Measurements from ENCODE around the gene ACLY.

ACLY gene

DNA sequence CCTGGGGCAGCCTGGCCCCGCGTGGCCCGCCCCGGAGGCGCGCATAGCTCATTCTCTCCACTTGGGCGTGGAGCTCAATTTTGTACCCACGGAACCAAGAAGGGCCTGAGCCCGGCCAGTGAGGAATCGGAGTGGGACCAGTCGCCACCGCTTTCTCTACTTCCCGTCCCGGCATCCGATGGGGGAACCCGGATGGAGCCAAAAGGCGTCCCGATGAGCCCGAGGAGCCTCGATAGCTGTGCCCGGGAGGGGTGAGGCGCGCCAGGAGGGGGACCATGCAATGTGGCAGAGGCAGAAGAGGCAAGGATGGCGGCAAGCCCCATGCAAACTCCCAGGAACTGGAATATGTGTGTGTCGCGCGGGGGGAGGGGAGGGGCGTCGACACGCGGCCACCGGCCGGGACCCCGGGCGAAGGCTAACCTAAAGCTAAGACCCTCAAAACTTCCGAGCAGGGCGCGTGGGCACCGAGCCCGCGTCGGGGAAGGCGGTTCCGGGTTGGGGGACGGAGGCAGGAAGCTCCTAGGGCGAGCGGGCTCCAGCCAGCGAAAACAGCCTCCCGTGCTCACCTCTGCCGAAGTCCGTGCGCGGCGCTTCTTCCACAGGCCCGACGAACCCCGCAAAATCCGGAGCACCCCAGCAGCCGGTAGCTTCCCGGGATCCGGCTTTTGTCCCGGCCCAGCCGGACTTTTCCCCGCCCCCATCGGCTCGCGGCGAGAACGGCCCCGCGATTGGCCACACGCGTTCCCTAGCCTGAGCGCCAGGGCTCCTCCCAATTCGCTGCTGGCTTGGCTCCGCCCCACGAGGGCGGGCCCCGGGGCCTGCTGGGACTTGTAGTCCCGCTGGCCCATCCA is at the start of gene ACLY:
Gene ACLY, minus strand, starts transcription at position 638 of the 851 bp plus-strand sequence. CDS start 5,078 bp downstream, outside the sequence.
- DNase-seq = peak; percentile 90

DNA sequence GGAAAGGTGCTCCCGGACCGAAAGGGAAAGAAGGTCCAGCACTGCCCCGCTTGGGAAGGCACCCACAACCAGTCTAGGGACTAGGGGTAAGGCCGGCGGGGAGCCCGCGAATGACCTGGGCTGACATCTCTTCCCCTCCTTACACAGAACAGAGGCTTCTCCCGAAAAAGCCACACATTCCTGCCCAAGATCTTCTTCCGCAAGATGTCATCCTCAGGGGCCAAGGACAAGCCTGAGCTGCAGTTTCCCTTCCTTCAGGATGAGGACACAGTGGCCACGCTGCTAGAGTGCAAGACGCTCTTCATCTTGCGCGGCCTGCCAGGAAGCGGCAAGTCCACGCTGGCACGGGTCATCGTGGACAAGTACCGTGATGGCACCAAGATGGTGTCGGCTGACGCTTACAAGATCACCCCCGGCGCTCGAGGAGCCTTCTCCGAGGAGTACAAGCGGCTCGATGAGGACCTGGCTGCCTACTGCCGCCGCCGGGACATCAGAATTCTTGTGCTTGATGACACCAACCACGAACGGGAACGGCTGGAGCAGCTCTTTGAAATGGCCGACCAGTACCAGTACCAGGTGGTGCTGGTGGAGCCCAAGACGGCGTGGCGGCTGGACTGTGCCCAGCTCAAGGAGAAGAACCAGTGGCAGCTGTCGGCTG is 49.3 kb upstream of the ACLY start:
- no peak for DNase-seq

DNA sequence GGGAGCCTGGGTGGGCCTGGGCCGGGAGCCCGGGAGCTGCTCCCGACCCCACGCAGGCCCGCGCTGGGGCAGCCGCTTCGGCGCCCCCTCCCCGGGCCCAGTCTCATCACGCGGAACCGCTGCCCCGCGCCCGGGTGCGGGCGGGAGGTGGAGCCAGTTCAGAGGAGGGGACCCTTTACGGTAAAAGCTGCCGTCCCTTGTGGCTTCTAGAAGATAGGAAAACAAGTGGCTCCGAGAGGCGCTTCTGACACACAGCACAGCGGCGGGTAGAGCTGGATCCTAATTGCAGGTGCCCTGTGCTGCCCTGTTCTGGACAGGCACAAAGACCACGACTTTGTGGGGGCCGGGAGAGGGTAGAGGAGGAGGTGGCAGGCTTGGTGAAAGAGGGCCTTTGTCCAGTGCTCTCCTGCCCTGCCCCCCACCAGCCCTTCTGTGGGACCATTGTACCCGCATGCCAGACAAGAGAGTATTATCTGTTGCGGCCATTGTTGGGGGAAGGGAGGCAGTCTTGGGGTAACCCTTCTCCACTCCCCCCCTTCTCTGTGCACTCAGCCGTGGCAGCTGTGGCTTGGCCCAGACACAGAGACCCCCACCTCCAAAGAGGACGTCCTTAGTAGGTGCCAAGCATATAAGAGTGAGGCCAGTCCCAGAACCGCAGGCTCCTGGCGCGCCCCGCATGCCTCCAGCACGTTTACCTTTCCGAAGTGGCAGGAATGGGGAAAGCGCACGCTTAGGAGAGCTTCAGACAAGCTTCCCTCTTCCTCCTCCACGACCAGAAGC is 48.6 kb upstream of the ACLY start:
- no peak for DNase-seq

DNA sequence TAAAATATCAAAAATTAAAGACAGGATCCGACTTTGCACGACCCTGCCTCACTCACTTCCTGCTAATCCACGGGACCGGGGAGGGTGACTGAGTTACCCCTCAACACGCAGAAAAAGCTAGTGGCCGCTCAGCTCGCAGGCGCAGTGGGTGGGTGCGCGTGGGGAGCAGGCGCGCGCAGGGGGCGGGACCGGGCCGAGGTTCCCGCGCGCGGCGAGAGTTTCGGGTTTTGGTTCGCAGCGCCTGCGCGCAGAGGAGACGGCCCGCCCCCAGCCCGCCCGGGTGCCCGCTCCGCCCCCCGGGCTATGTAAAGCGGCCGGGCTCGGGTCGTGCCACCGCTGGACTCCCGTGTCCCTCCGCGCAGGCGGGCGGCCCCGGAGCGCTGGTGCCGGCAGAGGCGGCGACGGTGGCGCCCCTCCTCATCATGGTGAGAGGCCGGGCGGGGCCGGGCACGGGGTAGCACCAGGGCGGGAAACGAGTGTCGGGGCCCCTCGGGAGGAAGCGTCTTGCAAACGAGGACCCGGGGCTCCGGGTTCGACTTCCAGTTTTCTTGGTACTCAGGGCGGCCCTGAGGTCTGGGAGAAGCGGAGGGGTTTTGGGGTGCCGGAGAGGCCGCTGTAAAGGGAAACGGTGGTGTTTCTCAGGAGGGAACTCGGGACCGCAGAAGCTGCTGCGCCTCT is 47.9 kb upstream of the ACLY start, which contains the start of gene CNP:
Gene CNP, plus strand, starts transcription at position 333 of the 678 bp plus-strand sequence. Its CDS starts 90 bp downstream, at position 423.
- DNase-seq = peak; percentile 67

DNA sequence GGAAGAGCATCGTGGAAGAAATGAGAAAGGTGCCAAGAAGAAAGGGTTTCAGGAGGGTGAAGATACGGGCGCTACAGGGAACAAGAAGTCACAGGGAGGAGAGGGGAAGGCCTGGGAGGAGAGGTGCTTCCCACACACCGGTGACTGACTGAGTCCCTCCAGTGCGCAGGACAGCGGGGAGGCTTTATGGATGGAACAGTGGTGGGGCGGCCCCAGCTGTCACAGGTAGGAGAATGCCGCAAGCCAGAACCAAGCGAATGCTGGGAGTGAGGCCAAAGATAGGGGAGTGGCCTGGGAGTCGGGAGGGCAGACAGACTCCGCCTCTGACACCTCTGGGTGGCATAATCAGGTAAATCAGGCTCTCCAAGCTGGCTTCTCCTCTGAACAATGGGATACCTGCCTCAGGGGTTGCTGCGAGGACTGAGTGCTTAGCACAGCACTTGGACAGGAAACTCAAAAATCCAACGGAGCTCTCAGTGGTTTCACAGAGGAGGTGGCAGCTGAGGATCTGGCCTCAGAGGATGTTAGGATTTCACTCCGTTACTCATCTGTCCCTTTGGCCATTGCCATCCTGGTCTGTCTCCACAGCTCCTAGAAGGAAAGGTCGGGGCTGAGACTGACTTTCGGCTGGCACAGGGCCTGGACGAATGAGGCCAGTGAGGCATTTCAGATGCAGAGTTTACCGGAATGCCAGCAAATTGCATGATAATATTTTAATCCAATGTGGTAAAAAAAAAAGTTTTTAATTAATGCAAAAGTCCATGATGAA is 47.1 kb upstream of the ACLY start:
- DNase-seq = peak; percentile 89

DNA sequence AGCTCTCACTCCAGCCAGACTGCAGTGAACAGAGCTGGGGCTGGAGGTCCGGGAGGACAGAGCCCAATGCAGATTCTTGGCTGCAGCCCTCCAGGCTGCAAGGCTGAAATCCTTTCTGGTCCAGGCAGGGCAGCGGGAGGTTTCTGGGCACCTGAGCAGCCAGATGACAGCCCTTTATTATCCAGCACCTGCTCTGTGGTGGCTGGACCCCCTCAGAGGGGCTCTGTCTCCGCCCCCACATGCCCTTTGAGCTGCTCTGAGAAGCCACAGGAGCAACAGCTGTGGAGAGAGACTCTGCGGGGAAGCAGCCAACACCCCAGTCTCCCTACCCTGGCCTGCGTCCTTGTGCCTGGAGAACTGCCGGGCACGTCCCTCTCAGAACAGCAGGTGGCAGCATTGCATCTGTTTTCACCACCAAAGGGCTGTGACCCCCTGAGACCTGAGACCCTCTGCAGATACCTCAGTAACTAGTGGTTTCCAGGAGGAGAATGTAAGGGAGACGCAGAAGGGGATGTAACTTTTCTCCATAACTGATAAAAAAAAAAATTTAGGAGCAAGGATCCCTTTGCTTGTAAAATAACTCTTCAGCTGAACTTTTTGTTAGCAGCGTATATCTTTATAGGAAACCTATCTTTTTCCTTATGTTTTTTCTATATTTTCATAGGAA is 44.1 kb upstream of the ACLY start:
- DNase-seq = peak; percentile 32

DNA sequence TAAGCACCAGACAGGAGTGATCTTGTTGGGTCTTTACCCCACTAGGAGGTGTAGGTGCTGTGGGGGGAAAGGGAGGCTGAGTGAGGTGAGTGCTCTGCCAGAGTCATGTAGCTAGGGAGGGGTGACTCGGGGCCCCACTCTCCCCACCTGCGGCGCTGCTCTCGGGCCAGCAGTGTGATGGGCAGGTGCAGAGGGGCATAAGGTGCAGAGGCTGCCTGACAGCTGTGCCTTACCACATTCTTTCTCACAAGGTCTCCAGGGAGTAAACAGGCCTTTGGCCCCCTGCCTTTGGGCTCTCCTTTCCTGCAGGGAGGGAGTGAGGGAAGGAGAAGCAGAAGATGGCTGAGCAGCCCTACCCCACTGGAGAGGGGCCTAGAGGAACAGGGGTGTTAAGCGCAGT is 43.4 kb upstream of the ACLY start:
- DNase-seq = no peak

DNA sequence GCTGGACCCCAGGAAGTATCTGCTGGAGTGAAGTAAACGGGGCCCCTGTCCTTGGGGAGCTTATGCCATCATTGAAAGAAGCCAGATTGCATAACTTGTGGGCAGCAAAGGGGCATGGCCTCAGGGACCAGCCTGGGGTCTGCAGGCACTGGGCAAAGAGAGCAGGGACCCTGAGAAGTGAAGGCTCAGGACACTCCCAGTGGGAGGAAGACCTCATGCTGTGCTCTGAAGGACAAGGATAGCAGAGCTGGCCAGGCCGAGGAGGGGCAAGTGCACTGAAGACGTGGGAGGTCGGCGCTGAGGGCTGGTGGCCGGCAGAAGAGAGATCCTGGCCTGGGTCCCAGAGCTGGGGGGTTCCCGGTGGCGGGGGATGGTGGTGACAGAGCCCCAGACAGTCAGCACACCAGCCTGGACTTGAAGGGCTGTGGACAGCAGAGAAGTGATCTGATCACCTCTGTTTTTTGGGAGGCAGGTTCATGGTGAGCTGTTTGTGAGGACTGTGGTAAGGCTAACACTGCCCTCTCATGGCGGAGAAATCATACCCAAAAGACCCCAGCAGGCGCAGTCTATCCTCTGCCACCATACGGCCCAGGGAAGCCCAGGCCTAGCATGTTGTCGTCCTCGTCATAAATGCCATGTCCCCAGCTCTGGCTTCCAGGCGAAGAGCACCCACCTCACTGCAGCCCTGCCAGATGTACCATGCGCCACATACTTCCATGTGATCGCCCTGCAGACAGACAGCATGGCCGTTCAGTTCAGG is 40.8 kb upstream of the ACLY start:
- no peak for DNase-seq

DNA sequence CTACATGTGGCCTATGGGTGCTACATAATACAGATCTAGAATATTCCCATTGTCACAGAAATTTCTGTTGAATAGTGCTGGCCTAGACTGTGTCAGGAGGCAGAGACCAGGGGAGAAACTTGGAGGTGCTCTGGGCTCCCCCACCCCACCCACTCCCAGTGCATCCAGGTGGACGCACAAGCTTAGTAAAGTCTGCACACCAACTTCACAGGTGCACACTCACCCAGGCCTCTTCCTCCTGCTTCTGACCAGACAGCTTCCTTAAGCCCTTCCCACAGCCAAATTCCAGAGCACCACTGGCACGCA is 40.2 kb upstream of the ACLY start:
- DNase-seq = no peak

DNA sequence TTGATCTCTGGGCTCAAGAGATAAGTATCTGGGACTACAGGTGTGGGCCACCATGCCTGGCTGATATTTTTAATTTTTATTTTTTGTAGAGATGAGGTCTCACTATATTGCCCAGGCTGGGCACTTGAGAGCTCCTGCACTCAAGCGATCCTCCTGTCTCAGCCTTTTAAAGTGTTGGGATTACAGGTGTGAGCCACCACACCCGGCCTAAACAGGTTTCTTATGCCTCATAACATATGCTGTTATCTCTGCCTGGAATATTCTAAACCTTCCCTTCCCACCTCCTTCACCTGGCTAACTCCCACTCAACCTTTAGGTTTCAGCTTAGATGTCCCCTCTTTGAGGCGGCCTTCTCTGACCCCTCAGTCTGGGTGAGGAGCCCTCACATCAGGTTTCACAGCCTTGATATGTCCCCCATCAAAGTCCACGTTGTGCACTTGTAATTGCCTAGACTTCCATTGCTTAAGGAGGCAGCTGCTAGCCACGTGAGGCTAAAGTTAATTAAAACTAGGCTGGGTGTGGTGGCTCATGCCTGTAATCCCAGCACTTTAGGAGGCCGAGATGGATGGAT is 39.2 kb upstream of the ACLY start:
- no peak for DNase-seq

DNA sequence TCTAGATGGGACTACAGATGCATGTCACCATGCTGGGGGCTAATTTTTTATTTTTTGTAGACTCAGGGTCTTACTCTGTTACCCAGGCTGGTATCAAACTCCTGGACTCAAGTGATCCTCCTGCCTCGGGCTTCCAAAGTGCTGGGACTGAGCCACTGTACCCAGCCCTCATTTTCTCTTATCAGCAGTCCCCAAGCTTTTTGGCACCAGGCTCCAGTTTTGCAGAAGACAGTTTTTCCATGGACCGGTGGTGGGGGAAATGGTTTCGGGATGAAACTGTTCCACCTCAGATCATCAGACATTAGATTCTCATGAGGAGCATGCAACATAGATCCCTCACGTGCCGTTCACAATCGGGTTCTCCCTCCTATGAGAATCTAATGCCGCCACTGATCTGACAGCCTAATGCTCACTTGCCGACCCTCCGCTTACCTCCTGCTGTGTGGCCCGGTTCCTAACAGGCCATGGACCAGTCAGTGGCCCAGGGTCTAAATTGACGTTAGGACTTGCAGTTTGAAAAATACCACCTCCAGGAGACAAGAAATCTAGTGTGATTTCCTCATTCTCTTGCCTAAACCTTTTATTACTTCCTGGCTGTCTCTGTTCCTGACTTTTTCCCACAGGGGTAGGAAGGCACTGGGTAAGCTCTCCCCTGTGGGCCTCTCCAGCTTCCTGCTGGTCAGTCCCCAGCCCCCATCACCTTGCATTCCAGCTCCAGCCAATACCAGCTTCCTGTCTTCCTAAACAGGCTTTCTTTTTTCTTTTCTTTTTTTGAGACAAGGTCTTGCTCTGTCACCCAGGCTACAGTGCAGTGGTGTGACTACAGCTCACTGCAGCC is 38.5 kb upstream of the ACLY start:
- DNase-seq = no peak

DNA sequence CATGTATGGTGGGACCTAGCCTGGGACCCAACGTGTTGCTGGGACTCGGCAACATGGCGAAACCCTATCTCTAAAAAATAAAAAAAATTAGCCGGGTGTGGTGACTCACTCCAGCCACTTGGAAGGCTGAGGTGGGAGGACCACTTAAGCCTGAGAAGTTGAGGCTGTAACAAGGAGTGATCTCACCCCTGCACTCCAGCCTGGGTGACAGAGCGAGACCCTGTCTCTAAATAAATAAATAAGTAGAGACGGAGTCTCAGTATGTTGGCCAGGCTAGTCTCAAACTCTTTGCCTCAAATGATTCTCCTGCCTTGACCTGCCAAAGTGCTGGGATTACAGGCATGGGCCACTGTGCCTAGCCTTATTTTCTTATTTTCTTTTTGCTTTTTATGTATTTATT is 37.8 kb upstream of the ACLY start:
- DNase-seq = no peak

DNA sequence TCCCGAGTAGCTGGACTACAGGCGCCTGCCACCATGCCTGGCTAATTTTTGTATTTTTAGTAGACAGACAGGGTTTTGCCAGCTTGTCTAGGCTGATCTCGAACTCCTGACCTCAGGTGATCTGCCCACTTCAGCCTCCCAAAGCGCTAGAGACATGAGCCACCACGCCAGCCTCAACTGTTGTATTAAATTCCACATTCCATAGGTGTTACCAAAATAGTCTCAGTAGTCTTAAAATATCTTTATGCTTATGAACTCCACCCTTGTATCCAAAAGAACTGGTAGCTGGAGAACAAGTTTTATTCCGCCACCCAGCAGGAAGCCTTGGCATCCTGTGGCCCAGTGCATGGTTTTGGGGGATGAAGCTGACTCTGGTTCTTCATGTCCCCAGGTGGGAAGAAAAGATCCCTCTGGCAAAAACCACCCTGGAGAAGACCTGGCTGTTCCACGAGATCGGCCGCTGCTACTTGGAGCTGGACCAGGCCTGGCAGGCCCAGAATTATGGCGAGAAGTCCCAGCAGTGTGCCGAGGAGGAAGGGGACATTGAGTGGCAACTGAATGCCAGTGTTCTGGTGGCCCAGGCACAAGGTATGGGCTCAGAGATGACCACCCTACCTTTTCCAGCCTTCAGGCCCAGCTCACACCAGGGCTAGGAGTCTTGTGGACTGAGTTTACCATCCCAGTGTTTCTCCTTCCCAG is 30.2 kb upstream of the ACLY start:
- DNase-seq = no peak

DNA sequence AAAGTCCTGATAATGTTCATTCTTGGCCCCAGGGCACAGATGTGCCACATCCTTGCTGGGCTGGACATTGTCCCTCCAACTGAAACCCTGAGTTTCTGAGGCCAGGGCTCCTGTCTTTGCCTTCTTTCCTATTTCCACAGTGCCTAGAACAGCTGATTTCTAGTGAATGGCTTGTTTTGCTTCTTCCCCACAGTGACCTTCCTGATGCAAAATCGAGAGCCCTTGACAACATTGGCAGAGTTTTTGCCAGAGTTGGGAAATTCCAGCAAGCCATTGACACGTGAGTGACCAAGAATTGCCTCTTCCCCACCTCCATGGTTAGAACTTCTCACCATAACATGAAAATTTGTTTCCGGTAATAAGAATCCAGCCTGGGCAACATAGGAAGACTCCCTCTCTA is 26.2 kb upstream of the ACLY start:
- no peak for DNase-seq

DNA sequence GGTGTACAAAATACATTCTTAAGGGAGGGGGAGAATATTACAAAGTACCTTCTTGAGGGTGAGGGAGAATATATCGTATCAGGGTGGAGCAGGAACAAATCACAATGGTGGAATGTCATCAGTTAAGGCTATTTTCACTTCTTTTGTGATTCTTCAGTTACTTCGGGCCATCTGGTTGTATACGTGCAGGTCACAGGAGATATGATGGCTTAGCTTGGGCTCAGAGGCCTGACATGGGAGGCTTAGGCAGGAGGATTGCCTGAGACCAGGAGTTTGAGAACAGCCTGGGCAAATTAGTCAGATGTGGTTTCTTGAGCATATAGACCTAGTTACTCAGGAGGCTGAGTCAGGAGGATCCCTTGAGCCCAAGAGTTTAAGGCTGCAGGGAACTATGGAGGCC is 24.7 kb upstream of the ACLY start:
- DNase-seq = no peak

DNA sequence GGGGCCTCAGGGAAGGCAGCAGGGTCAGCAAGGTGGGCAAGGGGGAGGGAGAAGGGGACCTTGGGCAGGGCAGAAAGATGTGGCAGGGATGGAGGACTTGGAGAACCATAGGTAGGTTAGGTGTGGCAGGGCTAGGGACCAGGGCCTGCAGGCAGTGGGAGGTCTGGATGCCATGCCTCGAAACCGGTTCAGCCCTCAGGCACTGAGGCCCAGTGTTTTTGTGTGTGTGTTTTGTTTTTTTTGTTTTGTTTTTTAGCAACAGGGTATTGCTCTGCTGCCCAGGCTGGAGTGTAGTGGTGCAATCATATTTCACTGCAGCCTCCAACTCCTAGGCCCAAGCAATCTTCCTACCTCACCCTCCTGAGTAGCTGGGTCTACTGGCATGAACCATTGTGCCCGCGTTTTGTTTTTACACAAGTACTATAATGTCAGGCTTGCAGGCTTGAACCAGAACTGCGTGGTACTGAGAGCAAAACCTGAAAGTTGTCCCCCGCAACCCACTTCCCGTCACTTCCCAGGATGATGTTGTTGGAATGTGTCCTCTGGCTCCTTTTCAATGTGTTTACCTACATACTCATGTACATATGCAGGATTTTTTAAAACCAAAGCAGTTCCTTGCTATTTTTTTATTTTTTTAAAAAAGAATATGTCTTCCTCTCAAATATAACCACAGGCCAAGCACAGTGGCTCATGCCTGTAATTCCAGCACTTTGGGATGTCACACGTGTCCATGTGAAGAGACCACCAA is 24.0 kb upstream of the ACLY start:
- no peak for DNase-seq

DNA sequence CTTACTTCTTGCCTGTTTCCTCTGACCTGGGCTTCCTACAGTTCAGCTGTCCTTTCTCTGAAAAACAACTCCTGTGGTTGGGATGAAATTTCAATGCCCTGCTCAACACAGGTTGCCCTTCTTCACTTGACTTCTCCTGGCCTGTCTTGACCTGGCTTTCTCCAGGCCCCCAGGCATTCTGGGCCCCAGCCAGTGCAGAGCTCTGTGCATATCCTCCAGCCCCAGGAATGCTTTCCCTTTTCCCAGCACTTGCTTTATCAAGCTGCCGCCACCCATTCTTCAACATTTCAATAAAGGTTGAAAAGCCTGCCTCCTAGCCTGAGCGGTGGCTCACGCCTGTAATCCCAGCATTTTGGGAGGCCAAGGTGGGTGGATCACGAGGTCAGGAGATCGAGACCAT is 22.4 kb upstream of the ACLY start:
- DNase-seq = no peak

DNA sequence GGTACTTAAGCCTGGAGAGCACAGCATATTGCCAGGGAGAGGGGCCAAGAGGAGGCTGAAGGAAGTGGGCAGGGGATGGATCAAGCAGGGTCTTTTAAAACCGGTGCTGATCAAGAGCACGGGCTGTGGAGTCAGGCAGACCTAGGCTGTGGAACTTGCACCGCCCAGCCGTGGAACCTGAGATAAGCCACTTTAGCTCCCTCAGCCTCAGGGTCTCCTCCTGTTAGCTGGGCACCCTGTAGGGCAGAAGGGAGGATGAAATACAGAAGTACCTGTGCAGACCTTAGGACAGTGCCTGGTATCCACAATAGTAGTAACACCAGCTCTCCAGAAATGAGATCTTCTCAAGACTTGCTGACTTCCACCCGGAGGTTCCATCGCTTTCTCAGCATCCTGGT is 20.9 kb upstream of the ACLY start:
- DNase-seq = no peak
